PC-3 (cell line): ENCODE data around the gene RWDD3.

ENCODE experiments used
- CTCF ChIP-seq: fragments of 300-600 bp; sonication (generic); conservative IDR thresholded peaks from 2 replicates; pipeline ENCODE4 v1.5.1; 2017; ENCODE audit warnings: antibody characterized with exemption, low read depth, mild to moderate bottlenecking, low read length
- EZH2phosphoT487 ChIP-seq: fragments of 300-600 bp; sonication (generic); IDR thresholded peaks from 2 replicates; pipeline ENCODE4 v1.6.1; 2018; ENCODE audit warnings: mild to moderate bottlenecking, antibody characterized with exemption, low read length, borderline replicate concordance

- TF ChIP-seq EZH2phosphoT487, result no peak
- TF ChIP-seq CTCF, result no peak
These were observed 16.6 kb upstream of the RWDD3 start for GRCh38 chr1:95217371-95217770.
